Panc1 (cell line): ENCODE measurements around the gene GID8. TPM values are rescaled to one million over a fixed set of nuclear protein-coding genes. Genes with fewer than 3 reads are reported as not detected.

ENCODE experiments used
- ATAC-seq: fragments of 200-7000 bp; cut with Tn5 transposase; 2 replicates; pipeline ENCODE4 v1.9.1; 2020; ENCODE audit warnings: mild to moderate bottlenecking, moderate library complexity
- BruUV-seq: library from RNA; stranded (reverse); fragments of 400-500 nt; replicated peaks from 2 replicates; lab custom pipeline; 2021; lab: Mats Ljungman, UMichigan
- CTCF ChIA-PET: fragments of 300-600 bp; sonication (Branson Sonifier 250); formaldehyde crosslinking; loops from one replicate; lab custom pipeline; 2022; ENCODE audit warnings: antibody characterized with exemption; lab: Charles Lee
- POLR2A ChIA-PET: fragments of 300-600 bp; sonication (Branson Sonifier 250); formaldehyde crosslinking; loops from one replicate; lab custom pipeline; 2022; ENCODE audit warnings: antibody characterized with exemption; lab: Charles Lee
- DNase-seq: peaks from one replicate; pipeline ENCODE4 v3.0.0-alpha.2; 2010; ENCODE audit warnings: low read depth, low spot score
- H3K27ac ChIP-seq: 2 replicates; pipeline ENCODE4 v1.5.1; 2011; ENCODE audit warnings: mild to moderate bottlenecking, low read length, inconsistent platforms
- H3K27me3 ChIP-seq: fragments of 200-500 bp; sonication (Bioruptor generic); 2 replicates; pipeline ENCODE4 v1.6.0; 2014; ENCODE audit warnings: low read length, inconsistent platforms; ENCODE audit not compliant: control insufficient read depth, insufficient read depth
- H3K36me3 ChIP-seq: fragments of 200-500 bp; sonication (Bioruptor generic); 2 replicates; pipeline ENCODE4 v1.5.1; 2014; ENCODE audit warnings: inconsistent platforms, mild to moderate bottlenecking, low read length, moderate library complexity; ENCODE audit not compliant: control insufficient read depth, insufficient read depth
- H3K4me1 ChIP-seq: 2 replicates; pipeline ENCODE4 v1.5.1; 2011; ENCODE audit warnings: inconsistent platforms, mild to moderate bottlenecking, low read length, moderate library complexity; ENCODE audit not compliant: control insufficient read depth, insufficient read depth
- H3K4me3 ChIP-seq, 2 experiments: 2 replicates each; pipeline ENCODE4 v1.5.1; 2011 to 2012; ENCODE audit warnings: low read depth in 2 of 2, low read length in 2 of 2, mild to moderate bottlenecking in 2 of 2, inconsistent platforms in 1 of 2, moderate library complexity in 1 of 2
- H3K9me3 ChIP-seq: fragments of 200-500 bp; sonication (Bioruptor generic); 2 replicates; pipeline ENCODE4 v1.5.1; 2014; ENCODE audit warnings: low read depth, mild to moderate bottlenecking, inconsistent platforms, low read length, moderate library complexity; ENCODE audit not compliant: control insufficient read depth, insufficient read depth
- POLR2AphosphoS5 ChIP-seq: IDR thresholded peaks from 2 replicates; pipeline ENCODE4 v1.6.1; 2012; ENCODE audit warnings: mild to moderate bottlenecking, low read depth, low read length, moderate library complexity
- SIN3A ChIP-seq: IDR thresholded peaks from 2 replicates; pipeline ENCODE4 v1.6.1; 2012; ENCODE audit warnings: low read depth, mild to moderate bottlenecking, low read length, moderate library complexity, borderline replicate concordance; ENCODE audit not compliant: insufficient read depth
- TCF7L2 ChIP-seq: IDR thresholded peaks from 2 replicates; pipeline ENCODE4 v1.6.1; 2011; ENCODE audit warnings: mild to moderate bottlenecking, low read depth, low read length, inconsistent platforms
- in situ Hi-C: cut with HindIII; loops from 2 replicates; pipeline ENCODE4 v1.10.0; 2016; ENCODE audit warnings: low sequenced_read_pairs, low pct_unique_long_range_greater_than_20kb
- intact Hi-C: fragments of 100-400 bp; cut with micrococcal nuclease; formaldehyde crosslinking; loops from one replicate; pipeline ENCODE4 v1.10.0; 2022; ENCODE audit not compliant: unreplicated experiment
- total RNA-seq: library from RNA; stranded (reverse); gene quantifications from one replicate; pipeline ENCODE4 v1.2.1, GENCODE V29; 2021; ENCODE audit not compliant: unreplicated experiment
- TF ChIP-seq, protein P1 (sequence below), 2 experiments: IDR thresholded peaks; 2 replicates each; pipeline ENCODE4 v1.6.1; 2011 to 2012; ENCODE audit warnings: low read depth in 2 of 2, control low read depth in 1 of 2, low read length in 1 of 2, mild to moderate bottlenecking in 1 of 2, moderate library complexity in 1 of 2; ENCODE audit not compliant: insufficient read depth in 1 of 2
- TF ChIP-seq, protein P2 (sequence below): fragments of 450-650 bp; IDR thresholded peaks from 2 replicates; pipeline ENCODE4 v1.5.1; 2017; ENCODE audit warnings: mild to moderate bottlenecking

GID8 gene
- total RNA-seq, 1 experiment from 2014 or later, result 37.3 TPM

DNA sequence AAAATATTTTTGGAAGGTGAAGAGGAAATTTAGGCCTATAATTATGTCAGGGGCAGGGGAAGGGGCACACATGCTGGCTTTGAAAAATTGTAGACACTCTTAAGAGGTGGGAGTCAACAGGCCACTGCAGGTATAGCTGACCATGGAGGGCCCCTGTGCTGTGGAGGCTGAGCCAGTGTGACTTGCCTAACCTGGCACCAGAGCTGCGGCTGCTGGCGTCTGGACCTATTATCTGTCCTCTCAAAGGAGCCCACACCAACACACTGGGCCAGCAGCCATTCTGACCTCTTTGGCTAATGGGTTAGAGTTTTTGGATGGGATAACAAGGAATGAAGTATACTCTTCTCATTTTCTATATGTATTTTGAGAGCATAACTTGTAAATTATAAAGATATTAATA, 4.5 kb downstream of the GID8 start:
- Histone ChIP-seq H3K27ac (no peak overlapping the region), H3K27me3 (no peaks in the 10 kb centered on the region), H3K9me3 (no peaks in the 10 kb centered on the region), H3K4me3 (no peak overlapping the region), H3K36me3 (peaks cover 15% of the 10 kb centered on the region), H3K4me1 (peaks cover 11% of the 10 kb centered on the region)
- TF ChIP-seq TCF7L2, result no peak
- TF ChIP-seq, protein P1, sequence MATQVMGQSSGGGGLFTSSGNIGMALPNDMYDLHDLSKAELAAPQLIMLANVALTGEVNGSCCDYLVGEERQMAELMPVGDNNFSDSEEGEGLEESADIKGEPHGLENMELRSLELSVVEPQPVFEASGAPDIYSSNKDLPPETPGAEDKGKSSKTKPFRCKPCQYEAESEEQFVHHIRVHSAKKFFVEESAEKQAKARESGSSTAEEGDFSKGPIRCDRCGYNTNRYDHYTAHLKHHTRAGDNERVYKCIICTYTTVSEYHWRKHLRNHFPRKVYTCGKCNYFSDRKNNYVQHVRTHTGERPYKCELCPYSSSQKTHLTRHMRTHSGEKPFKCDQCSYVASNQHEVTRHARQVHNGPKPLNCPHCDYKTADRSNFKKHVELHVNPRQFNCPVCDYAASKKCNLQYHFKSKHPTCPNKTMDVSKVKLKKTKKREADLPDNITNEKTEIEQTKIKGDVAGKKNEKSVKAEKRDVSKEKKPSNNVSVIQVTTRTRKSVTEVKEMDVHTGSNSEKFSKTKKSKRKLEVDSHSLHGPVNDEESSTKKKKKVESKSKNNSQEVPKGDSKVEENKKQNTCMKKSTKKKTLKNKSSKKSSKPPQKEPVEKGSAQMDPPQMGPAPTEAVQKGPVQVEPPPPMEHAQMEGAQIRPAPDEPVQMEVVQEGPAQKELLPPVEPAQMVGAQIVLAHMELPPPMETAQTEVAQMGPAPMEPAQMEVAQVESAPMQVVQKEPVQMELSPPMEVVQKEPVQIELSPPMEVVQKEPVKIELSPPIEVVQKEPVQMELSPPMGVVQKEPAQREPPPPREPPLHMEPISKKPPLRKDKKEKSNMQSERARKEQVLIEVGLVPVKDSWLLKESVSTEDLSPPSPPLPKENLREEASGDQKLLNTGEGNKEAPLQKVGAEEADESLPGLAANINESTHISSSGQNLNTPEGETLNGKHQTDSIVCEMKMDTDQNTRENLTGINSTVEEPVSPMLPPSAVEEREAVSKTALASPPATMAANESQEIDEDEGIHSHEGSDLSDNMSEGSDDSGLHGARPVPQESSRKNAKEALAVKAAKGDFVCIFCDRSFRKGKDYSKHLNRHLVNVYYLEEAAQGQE (IDR thresholded peaks at IDR 0.05; ENCODE audit: insufficient read depth in 1 of 2, low read depth in 2 of 2, low read length in 1 of 2), result no peak
- no peak for TF ChIP-seq POLR2AphosphoS5
- no peak for TF ChIP-seq SIN3A
- TF ChIP-seq, protein P2, sequence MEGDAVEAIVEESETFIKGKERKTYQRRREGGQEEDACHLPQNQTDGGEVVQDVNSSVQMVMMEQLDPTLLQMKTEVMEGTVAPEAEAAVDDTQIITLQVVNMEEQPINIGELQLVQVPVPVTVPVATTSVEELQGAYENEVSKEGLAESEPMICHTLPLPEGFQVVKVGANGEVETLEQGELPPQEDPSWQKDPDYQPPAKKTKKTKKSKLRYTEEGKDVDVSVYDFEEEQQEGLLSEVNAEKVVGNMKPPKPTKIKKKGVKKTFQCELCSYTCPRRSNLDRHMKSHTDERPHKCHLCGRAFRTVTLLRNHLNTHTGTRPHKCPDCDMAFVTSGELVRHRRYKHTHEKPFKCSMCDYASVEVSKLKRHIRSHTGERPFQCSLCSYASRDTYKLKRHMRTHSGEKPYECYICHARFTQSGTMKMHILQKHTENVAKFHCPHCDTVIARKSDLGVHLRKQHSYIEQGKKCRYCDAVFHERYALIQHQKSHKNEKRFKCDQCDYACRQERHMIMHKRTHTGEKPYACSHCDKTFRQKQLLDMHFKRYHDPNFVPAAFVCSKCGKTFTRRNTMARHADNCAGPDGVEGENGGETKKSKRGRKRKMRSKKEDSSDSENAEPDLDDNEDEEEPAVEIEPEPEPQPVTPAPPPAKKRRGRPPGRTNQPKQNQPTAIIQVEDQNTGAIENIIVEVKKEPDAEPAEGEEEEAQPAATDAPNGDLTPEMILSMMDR, result no peak
- DNase-seq (no peak), ATAC-seq (no peak)
- intact Hi-C loops (no loop called here), in situ Hi-C loops (no loop called here)
- no TSS peak for BruUV-seq
- POLR2A ChIA-PET, result no interaction called here
- CTCF ChIA-PET, result no interaction called here

DNA sequence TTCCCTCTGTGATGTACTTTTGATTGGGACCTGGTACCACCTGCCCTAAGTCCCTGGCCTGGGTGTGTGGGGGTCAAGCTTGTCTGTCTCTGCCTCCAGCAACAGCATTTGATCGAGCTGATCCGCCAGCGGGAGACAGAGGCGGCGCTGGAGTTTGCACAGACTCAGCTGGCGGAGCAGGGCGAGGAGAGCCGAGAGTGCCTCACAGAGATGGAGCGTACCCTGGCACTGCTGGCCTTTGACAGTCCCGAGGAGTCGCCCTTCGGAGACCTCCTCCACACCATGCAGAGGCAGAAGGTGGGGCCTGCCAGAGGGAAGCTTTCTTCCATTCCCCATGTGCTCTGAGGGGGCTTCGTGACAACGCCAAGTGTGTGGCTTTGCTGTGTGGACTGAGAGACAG, 5.4 kb downstream of the GID8 start:
- H3K27ac ChIP-seq, result no peak overlapping the region
- ChIA-PET CTCF (no interaction called here), POLR2A (interaction anchor here (0.7 kb wide), 1 partner anchor 79 kb away, joined by 12 read pairs; no protein-coding TSS in a partner anchor)
- in situ Hi-C loops, result no loop called here
- ATAC-seq (no peak), DNase-seq (no peak)
- intact Hi-C loops, result no loop called here
- H3K4me1 ChIP-seq, result peaks cover 11% of the 10 kb centered on the region
- H3K4me3 ChIP-seq, result no peak overlapping the region
- H3K36me3 ChIP-seq, result peaks cover 13% of the 10 kb centered on the region
- no peaks in the 10 kb centered on the region for H3K27me3 ChIP-seq
- no peaks in the 10 kb centered on the region for H3K9me3 ChIP-seq
- no TSS peak for BruUV-seq
- TF ChIP-seq TCF7L2 (no peak), POLR2AphosphoS5 (no peak), SIN3A (no peak)
- TF ChIP-seq, protein P1 (IDR thresholded peaks at IDR 0.05; ENCODE audit: insufficient read depth in 1 of 2, low read depth in 2 of 2, low read length in 1 of 2), result no peak
- TF ChIP-seq, protein P2, result no peak
